ENCODE measurements around the gene TRAM2. TPM values are rescaled to one million over a fixed set of nuclear protein-coding genes. Genes with fewer than 3 reads are reported as not detected.

Gene TRAM2
- total RNA-seq, 1 donor from 2014 or later, result 22.1 TPM

GRCh38 chr6:52549428-52549827 is 27.4 kb downstream of the TRAM2 start:
- no peaks in the 10 kb centered on the region for H3K9me3 Mint-ChIP-seq
- no peak for DNase-seq (ENCODE audit: low spot score in 2 of 2, unreplicated experiment in 2 of 2)
- TF ChIP-seq, protein P1, sequence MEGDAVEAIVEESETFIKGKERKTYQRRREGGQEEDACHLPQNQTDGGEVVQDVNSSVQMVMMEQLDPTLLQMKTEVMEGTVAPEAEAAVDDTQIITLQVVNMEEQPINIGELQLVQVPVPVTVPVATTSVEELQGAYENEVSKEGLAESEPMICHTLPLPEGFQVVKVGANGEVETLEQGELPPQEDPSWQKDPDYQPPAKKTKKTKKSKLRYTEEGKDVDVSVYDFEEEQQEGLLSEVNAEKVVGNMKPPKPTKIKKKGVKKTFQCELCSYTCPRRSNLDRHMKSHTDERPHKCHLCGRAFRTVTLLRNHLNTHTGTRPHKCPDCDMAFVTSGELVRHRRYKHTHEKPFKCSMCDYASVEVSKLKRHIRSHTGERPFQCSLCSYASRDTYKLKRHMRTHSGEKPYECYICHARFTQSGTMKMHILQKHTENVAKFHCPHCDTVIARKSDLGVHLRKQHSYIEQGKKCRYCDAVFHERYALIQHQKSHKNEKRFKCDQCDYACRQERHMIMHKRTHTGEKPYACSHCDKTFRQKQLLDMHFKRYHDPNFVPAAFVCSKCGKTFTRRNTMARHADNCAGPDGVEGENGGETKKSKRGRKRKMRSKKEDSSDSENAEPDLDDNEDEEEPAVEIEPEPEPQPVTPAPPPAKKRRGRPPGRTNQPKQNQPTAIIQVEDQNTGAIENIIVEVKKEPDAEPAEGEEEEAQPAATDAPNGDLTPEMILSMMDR (IDR thresholded peaks at IDR 0.05; ENCODE audit: unreplicated experiment), result no peak
- H3K4me3 Mint-ChIP-seq, result no peak overlapping the region
- H3K27ac Mint-ChIP-seq, result no peak overlapping the region
- no peaks in the 10 kb centered on the region for H3K36me3 Mint-ChIP-seq
- no peaks in the 10 kb centered on the region for H3K27me3 Mint-ChIP-seq (ENCODE audit: low read depth)
- H3K4me1 Mint-ChIP-seq, result peaks cover 48% of the 10 kb centered on the region

- no peak for DNase-seq (ENCODE audit: low spot score in 2 of 2, unreplicated experiment in 2 of 2)
- TF ChIP-seq, protein P1 (IDR thresholded peaks at IDR 0.05; ENCODE audit: unreplicated experiment), result no peak
- Mint-ChIP-seq H3K36me3 (no peaks in the 10 kb centered on the region), H3K9me3 (no peaks in the 10 kb centered on the region), H3K27me3 (ENCODE audit: low read depth) (no peaks in the 10 kb centered on the region), H3K4me1 (peaks cover 52% of the 10 kb centered on the region), H3K4me3 (no peak overlapping the region), H3K27ac (no peak overlapping the region)
These were observed 27.9 kb downstream of the TRAM2 start for GRCh38 chr6:52548999-52549398.

DNA sequence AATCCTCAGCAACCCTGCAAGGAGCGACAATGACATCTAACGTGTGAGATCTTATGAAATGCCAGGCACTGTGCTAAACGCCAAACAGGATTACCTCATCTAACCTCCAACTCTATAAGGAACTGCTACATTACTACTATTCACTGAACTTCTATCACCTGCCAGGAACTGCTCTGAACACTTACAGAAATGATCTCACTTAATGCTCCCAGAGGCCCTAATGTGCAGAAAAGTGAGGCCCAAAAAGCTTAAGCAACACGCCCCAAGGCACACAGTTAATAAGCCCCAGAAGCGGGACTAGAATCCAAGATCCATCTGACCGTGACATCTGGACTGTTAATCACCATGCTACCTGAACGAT is 28.5 kb downstream of the TRAM2 start:
- peaks cover 59% of the 10 kb centered on the region for H3K4me1 Mint-ChIP-seq
- TF ChIP-seq, protein P1 (IDR thresholded peaks at IDR 0.05; ENCODE audit: unreplicated experiment), result no peak
- H3K27me3 Mint-ChIP-seq (ENCODE audit: low read depth), result no peaks in the 10 kb centered on the region
- H3K4me3 Mint-ChIP-seq, result no peak overlapping the region
- no peaks in the 10 kb centered on the region for H3K9me3 Mint-ChIP-seq
- H3K27ac Mint-ChIP-seq, result no peak overlapping the region
- H3K36me3 Mint-ChIP-seq, result no peaks in the 10 kb centered on the region
- no peak for DNase-seq (ENCODE audit: low spot score in 2 of 2, unreplicated experiment in 2 of 2)

- no peak overlapping the region for H3K27ac Mint-ChIP-seq
- peaks cover 60% of the 10 kb centered on the region for H3K4me1 Mint-ChIP-seq
- no peaks in the 10 kb centered on the region for H3K27me3 Mint-ChIP-seq (ENCODE audit: low read depth)
- no peaks in the 10 kb centered on the region for H3K9me3 Mint-ChIP-seq
- TF ChIP-seq, protein P1 (IDR thresholded peaks at IDR 0.05; ENCODE audit: unreplicated experiment), result no peak
- no peak overlapping the region for H3K4me3 Mint-ChIP-seq
- DNase-seq (ENCODE audit: low spot score in 2 of 2, unreplicated experiment in 2 of 2), result no peak
- H3K36me3 Mint-ChIP-seq, result no peaks in the 10 kb centered on the region
These were observed 29.1 kb downstream of the TRAM2 start for GRCh38 chr6:52547647-52548352.

- Mint-ChIP-seq H3K27me3 (ENCODE audit: low read depth) (no peaks in the 10 kb centered on the region), H3K36me3 (no peaks in the 10 kb centered on the region), H3K27ac (no peak overlapping the region), H3K4me1 (peaks cover 49% of the 10 kb centered on the region), H3K9me3 (no peaks in the 10 kb centered on the region), H3K4me3 (no peak overlapping the region)
- no peak for DNase-seq (ENCODE audit: low spot score in 2 of 2, unreplicated experiment in 2 of 2)
- TF ChIP-seq, protein P1 (IDR thresholded peaks at IDR 0.05; ENCODE audit: unreplicated experiment), result no peak
These were observed 30.2 kb downstream of the TRAM2 start for GRCh38 chr6:52546678-52547077.

Measured in mesothelial cell of epicardium (in vitro differentiated cells).